ENCODE data around the gene ENKD1.

GRCh38 chr16:67679935-67680897, 13.7 kb upstream of the ENKD1 start:
- TF ChIP-seq BHLHE40 (IDR thresholded peaks at IDR 0.05; ENCODE audit: low read depth, low read length), result no peak
- TF ChIP-seq RFX5 (IDR thresholded peaks at IDR 0.05; ENCODE audit: low read depth, low read length), result no peak
- no peak for TF ChIP-seq MXI1 (IDR thresholded peaks at IDR 0.05; ENCODE audit: borderline replicate concordance, low read depth, low read length)
- no peak for TF ChIP-seq CTCF (conservative IDR thresholded peaks at IDR 0.05; ENCODE audit: low read depth, low read length)
